Measurements from ENCODE around the gene PREX1. TPM values are rescaled to one million over a fixed set of nuclear protein-coding genes. Genes with fewer than 3 reads are reported as not detected.

PREX1 gene
- total RNA-seq, 1 experiment from 2014 or later = 3.3 TPM

GRCh38 chr20:48765359-48765758 is 62.4 kb downstream of the PREX1 start:
- peaks cover 7% of the 10 kb centered on the region; the same call in 1 of the 2 replicates for H3F3A ChIP-seq (ENCODE audit: insufficient read depth, low read depth)
- no peaks in the 10 kb centered on the region for H3K9me2 ChIP-seq (ENCODE audit: insufficient read depth)
- peaks cover 6% of the 10 kb centered on the region for H3K4me1 ChIP-seq (replicated peaks; ENCODE audit: insufficient read depth)
- no TSS peak for BruUV-seq (replicated peaks)
- no peaks in the 10 kb centered on the region for H4K20me1 ChIP-seq (ENCODE audit: insufficient read depth)
- intact Hi-C loops (cut with micrococcal nuclease; ENCODE audit: unreplicated experiment) = no loop called here
- CTCF ChIA-PET = no interaction called here
- TF ChIP-seq CTCF (conservative IDR thresholded peaks at IDR 0.05) (no peak), EZH2 (IDR thresholded peaks at IDR 0.05; ENCODE audit: low read depth) (no peak)
- POLR2A ChIA-PET (ENCODE audit: unreplicated experiment) = interaction anchor here (0.6 kb wide), 1 partner anchor 11 kb away, joined by 4 read pairs; no protein-coding TSS in a partner anchor
- no peaks in the 10 kb centered on the region for H3K79me2 ChIP-seq (ENCODE audit: low read depth)
- H3K9me3 ChIP-seq (ENCODE audit: insufficient read depth, low read depth) = no peaks in the 10 kb centered on the region
- H3K27me3 ChIP-seq (ENCODE audit: insufficient read depth, low read depth) = no peaks in the 10 kb centered on the region
- no peaks in the 10 kb centered on the region for H3K36me3 ChIP-seq (ENCODE audit: low read depth)
- H3K4me2 ChIP-seq = no peak overlapping the region
- no peak overlapping the region for H3K27ac ChIP-seq
- H3K4me3 ChIP-seq = no peak overlapping the region
- H2AFZ ChIP-seq = no peak overlapping the region
- no peak for DNase-seq

GRCh38 chr20:48763216-48763914 is 64.4 kb downstream of the PREX1 start:
- POLR2A ChIA-PET (ENCODE audit: unreplicated experiment) = no interaction called here
- intact Hi-C loops (cut with micrococcal nuclease; ENCODE audit: unreplicated experiment) = no loop called here

GRCh38 chr20:48761874-48762273 is 65.9 kb downstream of the PREX1 start:
- Histone ChIP-seq H3F3A (ENCODE audit: insufficient read depth, low read depth) (no peaks in the 10 kb centered on the region; the same call in 1 of the 2 replicates), H3K9me3 (ENCODE audit: insufficient read depth, low read depth) (no peaks in the 10 kb centered on the region), H3K27ac (no peak overlapping the region), H3K27me3 (ENCODE audit: insufficient read depth, low read depth) (no peaks in the 10 kb centered on the region), H3K36me3 (ENCODE audit: low read depth) (no peaks in the 10 kb centered on the region), H2AFZ (no peak overlapping the region), H3K4me3 (no peak overlapping the region), H3K79me2 (ENCODE audit: low read depth) (no peaks in the 10 kb centered on the region), H4K20me1 (ENCODE audit: insufficient read depth) (no peaks in the 10 kb centered on the region), H3K9me2 (ENCODE audit: insufficient read depth) (no peaks in the 10 kb centered on the region), H3K4me1 (replicated peaks; ENCODE audit: insufficient read depth) (peaks cover 10% of the 10 kb centered on the region), H3K4me2 (no peak overlapping the region)
- DNase-seq = no peak
- TF ChIP-seq CTCF (conservative IDR thresholded peaks at IDR 0.05) (no peak), EZH2 (IDR thresholded peaks at IDR 0.05; ENCODE audit: low read depth) (no peak)
- ChIA-PET CTCF (no interaction called here), POLR2A (ENCODE audit: unreplicated experiment) (no interaction called here)
- intact Hi-C loops (cut with micrococcal nuclease; ENCODE audit: unreplicated experiment) = no loop called here
- no TSS peak for BruUV-seq (replicated peaks)

More at GRCh38 chr20:48763216-48763914, 64.4 kb downstream of the PREX1 start:
- H3K4me2 ChIP-seq = no peak overlapping the region
- no peaks in the 10 kb centered on the region; the same call in 1 of the 2 replicates for H3F3A ChIP-seq (ENCODE audit: insufficient read depth, low read depth)
- no peaks in the 10 kb centered on the region for H3K36me3 ChIP-seq (ENCODE audit: low read depth)
- no TSS peak for BruUV-seq (replicated peaks)
- CTCF ChIA-PET = no interaction called here
- no peaks in the 10 kb centered on the region for H3K27me3 ChIP-seq (ENCODE audit: insufficient read depth, low read depth)
- DNase-seq = no peak
- no peak overlapping the region for H3K4me3 ChIP-seq
- H3K4me1 ChIP-seq (replicated peaks; ENCODE audit: insufficient read depth) = peaks cover 10% of the 10 kb centered on the region
- TF ChIP-seq CTCF (conservative IDR thresholded peaks at IDR 0.05) (no peak), EZH2 (IDR thresholded peaks at IDR 0.05; ENCODE audit: low read depth) (no peak)
- H3K9me2 ChIP-seq (ENCODE audit: insufficient read depth) = no peaks in the 10 kb centered on the region
- H4K20me1 ChIP-seq (ENCODE audit: insufficient read depth) = no peaks in the 10 kb centered on the region
- H3K27ac ChIP-seq = no peak overlapping the region
- no peaks in the 10 kb centered on the region for H3K79me2 ChIP-seq (ENCODE audit: low read depth)
- H2AFZ ChIP-seq = no peak overlapping the region
- no peaks in the 10 kb centered on the region for H3K9me3 ChIP-seq (ENCODE audit: insufficient read depth, low read depth)

Data from PC-9 (cell line).